Measurements from ENCODE around the gene PLPP3.

GRCh38 chr1:56591909-56592308 is 12.5 kb upstream of the PLPP3 start:
- TF ChIP-seq ZNF777 (tag by site-specific recombination; IDR thresholded peaks at IDR 0.05; ENCODE audit: borderline replicate concordance) (no peak), ZBTB20 (tag by site-specific recombination; IDR thresholded peaks at IDR 0.05) (no peak), ZNF707 (tag by site-specific recombination; IDR thresholded peaks at IDR 0.05) (no peak), YY1 (tag by site-specific recombination; IDR thresholded peaks at IDR 0.05) (no peak), ZNF311 (tag by site-specific recombination; IDR thresholded peaks at IDR 0.05; ENCODE audit: borderline replicate concordance) (no peak), KLF9 (tag by site-specific recombination; IDR thresholded peaks at IDR 0.05; ENCODE audit: low read depth) (no peak), ZNF76 (tag by site-specific recombination; IDR thresholded peaks at IDR 0.05; ENCODE audit: borderline replicate concordance, low read depth) (no peak)
- TF ChIP-seq, protein P1, sequence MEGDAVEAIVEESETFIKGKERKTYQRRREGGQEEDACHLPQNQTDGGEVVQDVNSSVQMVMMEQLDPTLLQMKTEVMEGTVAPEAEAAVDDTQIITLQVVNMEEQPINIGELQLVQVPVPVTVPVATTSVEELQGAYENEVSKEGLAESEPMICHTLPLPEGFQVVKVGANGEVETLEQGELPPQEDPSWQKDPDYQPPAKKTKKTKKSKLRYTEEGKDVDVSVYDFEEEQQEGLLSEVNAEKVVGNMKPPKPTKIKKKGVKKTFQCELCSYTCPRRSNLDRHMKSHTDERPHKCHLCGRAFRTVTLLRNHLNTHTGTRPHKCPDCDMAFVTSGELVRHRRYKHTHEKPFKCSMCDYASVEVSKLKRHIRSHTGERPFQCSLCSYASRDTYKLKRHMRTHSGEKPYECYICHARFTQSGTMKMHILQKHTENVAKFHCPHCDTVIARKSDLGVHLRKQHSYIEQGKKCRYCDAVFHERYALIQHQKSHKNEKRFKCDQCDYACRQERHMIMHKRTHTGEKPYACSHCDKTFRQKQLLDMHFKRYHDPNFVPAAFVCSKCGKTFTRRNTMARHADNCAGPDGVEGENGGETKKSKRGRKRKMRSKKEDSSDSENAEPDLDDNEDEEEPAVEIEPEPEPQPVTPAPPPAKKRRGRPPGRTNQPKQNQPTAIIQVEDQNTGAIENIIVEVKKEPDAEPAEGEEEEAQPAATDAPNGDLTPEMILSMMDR (tag by site-specific recombination; IDR thresholded peaks at IDR 0.05), result no peak
- TF ChIP-seq, protein P2, sequence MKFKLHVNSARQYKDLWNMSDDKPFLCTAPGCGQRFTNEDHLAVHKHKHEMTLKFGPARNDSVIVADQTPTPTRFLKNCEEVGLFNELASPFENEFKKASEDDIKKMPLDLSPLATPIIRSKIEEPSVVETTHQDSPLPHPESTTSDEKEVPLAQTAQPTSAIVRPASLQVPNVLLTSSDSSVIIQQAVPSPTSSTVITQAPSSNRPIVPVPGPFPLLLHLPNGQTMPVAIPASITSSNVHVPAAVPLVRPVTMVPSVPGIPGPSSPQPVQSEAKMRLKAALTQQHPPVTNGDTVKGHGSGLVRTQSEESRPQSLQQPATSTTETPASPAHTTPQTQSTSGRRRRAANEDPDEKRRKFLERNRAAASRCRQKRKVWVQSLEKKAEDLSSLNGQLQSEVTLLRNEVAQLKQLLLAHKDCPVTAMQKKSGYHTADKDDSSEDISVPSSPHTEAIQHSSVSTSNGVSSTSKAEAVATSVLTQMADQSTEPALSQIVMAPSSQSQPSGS (tag by site-specific recombination; IDR thresholded peaks at IDR 0.05; ENCODE audit: low read depth), result no peak

Data from HEK293 (cell line).